D721Med (cell line): ENCODE measurements around the gene RHOV.

Source experiments
- DNase-seq: peaks from one replicate; pipeline ENCODE4 v3.0.0; 2011; ENCODE audit warnings: low spot score; ENCODE audit not compliant: insufficient read length
- FAIRE-seq: peaks from 2 replicates; lab custom pipeline; 2011; peaks lifted over from hg19 to GRCh38; lab: Jason Lieb, UNC
- TF ChIP-seq, protein P1 (sequence below): IDR thresholded peaks from 2 replicates; pipeline ENCODE4 v1.5.1; 2012; ENCODE audit warnings: mild to moderate bottlenecking, control low read depth; ENCODE audit not compliant: insufficient read depth; ENCODE audit errors: missing control alignments

The RHOV gene

DNA sequence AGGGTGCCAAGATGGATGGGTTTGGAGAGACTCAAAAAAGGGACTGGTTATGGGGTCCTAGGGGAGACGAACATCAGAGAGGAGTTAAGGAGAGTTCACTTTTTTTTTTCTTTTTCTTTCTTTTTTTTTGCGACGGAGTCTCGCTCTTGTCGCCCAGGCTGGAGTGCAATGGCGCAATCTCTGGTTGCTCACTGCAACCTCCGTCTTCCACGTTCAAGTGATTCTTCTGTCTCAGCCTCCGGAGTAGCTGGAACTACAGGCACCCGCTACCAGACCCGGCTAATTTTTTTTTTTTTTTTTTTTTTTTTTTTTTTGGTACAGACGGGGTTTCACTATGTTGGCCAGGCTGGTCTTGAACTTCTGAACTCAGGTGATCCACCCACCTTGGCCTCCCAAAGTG, 29.0 kb downstream of the RHOV start:
- FAIRE-seq: no peak
- TF ChIP-seq, protein P1, sequence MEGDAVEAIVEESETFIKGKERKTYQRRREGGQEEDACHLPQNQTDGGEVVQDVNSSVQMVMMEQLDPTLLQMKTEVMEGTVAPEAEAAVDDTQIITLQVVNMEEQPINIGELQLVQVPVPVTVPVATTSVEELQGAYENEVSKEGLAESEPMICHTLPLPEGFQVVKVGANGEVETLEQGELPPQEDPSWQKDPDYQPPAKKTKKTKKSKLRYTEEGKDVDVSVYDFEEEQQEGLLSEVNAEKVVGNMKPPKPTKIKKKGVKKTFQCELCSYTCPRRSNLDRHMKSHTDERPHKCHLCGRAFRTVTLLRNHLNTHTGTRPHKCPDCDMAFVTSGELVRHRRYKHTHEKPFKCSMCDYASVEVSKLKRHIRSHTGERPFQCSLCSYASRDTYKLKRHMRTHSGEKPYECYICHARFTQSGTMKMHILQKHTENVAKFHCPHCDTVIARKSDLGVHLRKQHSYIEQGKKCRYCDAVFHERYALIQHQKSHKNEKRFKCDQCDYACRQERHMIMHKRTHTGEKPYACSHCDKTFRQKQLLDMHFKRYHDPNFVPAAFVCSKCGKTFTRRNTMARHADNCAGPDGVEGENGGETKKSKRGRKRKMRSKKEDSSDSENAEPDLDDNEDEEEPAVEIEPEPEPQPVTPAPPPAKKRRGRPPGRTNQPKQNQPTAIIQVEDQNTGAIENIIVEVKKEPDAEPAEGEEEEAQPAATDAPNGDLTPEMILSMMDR: no peak
- DNase-seq: no peak

GRCh38 chr15:40844696-40845030, 29.4 kb downstream of the RHOV start:
- TF ChIP-seq, protein P1: no peak
- DNase-seq (no peak), FAIRE-seq (no peak)

- TF ChIP-seq, protein P1: no peak
- no peak for DNase-seq
- FAIRE-seq: no peak
Observed at GRCh38 chr15:40843885-40844695, 29.9 kb downstream of the RHOV start, which contains the start of gene SPINT1. Gene SPINT1 (plus strand): TSS chr15:40844048. CDS start chr15:40844555, 507 bp downstream.

DNA sequence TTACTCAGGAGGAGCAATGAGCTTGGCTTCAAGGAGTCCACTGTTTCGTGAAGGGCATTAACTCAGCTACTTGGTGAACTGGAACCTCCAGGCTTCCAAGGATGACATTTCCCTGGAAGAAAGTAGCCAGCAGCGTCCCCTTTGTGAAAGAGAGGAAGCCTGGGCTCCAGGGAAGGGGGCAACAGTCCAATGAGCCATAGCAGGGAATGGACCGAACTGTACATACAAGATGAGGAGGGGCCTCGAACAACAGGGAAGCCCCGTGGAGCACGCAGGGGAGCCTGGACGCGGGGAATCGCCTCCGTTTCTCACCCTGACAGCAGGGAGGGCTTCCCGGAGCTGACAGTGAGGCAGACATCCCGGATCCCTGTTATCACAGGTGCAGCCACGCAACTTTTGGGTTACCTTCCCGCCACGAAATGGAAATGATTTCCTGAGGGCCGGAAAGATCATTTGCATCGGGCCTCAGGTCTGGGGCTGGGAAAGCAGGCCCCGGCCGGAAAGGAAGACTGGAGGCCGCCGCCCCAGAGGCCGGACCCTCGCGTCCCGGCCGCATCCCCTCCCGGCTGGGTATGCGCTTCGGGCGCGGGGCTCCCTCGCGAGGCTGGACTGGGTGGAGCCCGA, 30.7 kb downstream of the RHOV start:
- DNase-seq (no peak), FAIRE-seq (no peak)
- TF ChIP-seq, protein P1: no peak

DNA sequence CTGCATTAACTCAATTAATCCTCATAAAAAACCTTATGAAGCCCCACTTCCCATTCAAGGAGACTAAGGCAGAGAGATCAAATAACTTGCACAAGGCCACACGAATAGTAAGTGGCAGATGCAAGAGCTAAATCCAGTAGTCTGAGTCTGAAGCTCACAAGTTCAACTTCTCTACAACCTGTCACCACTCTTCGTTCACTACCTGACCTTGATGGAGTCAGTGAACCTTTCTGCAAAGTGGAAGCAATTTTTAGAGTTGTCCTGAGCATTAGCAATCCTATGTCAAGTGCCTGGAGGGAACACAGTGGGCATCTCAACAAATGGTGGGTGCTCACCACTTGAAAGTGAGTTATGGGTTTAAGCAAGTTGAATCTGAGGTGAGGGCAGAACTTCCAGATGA, 32.3 kb downstream of the RHOV start:
- no peak for DNase-seq
- TF ChIP-seq, protein P1: no peak
- FAIRE-seq: no peak

GRCh38 chr15:40838756-40839155, 35.3 kb downstream of the RHOV start:
- DNase-seq (no peak), FAIRE-seq (no peak)
- TF ChIP-seq, protein P1: no peak

- TF ChIP-seq, protein P1: no peak
- no peak for DNase-seq
- no peak for FAIRE-seq
Observed at GRCh38 chr15:40836020-40836419, 38.0 kb downstream of the RHOV start.
